Activated T-helper 1 cell treated with anti-CD3 and anti-CD28 coated beads, Interleukin-2, amount 50 U/mL, for 16 hours (primary cell): Measurements from ENCODE around the gene GAB1.

Experiments
- DNase-seq, 2 donors: peaks; one replicate each; pipeline ENCODE4 v3.0.0-alpha.2; 2020; ENCODE audit warnings: low read depth in 1 of 2, low spot score in 1 of 2

The GAB1 gene

GRCh38 chr4:143407888-143408287, 71.2 kb downstream of the GAB1 start:
- no peak for DNase-seq

- DNase-seq, result no peak
Observed at GRCh38 chr4:143410015-143410414, 73.3 kb downstream of the GAB1 start.

DNA sequence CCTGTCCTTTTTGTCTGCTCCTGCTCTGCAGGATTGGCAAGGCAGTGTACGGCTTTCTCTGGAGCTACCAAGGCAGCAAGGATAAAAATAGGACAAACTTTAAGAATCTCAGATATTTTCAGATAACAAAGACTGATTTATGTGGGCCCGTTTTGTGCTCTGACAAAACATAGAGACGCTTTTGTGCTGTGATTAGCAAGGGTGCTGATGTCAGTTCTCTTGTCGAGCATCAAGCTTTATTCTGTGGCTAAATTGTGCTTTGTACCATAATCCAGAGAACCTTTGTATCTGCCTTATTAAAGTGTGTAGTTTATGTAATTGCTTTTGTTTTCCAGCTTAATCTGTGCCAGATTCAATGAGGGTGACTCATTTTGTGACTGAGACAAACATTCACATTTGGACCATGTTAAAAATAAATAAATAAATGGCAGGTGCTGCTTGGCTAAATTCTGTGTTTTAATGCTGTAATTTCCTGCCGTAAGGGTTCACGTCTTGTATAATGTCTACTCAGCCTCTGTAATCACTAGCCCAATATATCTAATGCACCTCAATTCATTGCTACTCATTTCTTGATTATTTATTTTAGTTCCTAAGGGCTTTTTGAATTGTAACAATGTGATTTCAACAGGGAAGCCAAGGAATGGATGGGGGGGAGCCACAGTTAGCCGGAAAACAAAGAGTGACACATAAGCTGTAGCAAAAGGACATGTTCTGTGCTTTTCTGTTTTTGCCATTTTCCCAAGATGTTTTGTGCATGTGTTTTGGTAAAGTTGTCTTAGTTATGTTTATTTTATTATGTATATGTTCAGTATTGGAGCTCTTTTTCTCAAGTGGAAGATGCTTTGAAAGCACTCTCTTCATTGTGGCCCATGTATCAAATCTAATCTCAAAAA, 75.1 kb downstream of the GAB1 start:
- DNase-seq, result no peak

DNA sequence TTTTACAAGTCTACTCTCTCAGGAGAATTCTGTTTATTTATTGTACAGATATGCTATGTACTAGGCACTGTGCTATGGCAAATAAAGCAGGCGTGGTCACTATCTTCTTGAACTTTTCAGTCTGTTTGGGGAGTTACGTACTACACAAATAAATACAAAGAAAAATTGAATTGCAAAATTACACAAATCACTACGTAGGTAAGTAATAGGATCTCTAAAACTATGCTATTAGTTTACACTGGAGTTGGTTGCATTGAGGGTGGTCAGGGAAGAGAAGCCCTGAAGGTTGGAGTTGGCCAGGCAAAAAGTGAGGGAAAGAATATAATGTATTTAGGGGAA, 75.7 kb downstream of the GAB1 start:
- no peak for DNase-seq

DNA sequence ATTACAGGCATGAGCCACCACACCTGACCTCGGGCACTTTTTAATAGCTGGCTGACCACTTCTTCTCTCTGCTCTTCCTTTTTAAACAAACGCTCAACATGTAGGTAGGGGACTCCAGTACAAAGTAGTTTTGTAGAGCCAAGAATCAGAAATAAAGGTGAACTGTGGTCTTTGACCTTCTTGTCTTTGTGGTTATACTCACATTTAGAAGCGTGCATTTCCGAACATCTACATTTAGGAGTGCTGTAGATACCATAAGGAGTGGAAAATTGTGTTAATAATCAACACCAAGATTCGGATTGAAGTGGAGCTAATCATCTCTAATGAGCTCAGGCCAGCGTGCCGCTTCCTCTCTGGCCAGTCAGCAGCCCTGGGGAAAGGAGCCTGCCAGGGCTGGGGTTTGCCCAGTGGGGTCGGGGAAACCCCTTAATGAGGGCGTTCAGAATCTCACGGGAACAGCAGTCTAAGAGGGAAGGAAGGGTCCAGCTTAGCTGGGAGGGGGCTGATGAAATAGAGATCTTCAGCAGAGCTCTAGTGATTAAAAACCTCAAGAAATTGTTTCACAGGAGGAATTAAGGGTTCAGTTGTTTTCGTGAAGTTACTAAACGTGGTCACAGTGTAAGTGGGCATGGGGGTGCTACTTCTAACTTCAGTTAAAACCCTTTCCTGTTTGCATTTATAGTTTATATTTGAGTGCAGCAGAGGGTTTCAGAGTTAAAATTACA, 81.2 kb downstream of the GAB1 start:
- DNase-seq, result no peak

- DNase-seq, result no peak
Observed at GRCh38 chr4:143420227-143420626, 83.6 kb downstream of the GAB1 start.

DNA sequence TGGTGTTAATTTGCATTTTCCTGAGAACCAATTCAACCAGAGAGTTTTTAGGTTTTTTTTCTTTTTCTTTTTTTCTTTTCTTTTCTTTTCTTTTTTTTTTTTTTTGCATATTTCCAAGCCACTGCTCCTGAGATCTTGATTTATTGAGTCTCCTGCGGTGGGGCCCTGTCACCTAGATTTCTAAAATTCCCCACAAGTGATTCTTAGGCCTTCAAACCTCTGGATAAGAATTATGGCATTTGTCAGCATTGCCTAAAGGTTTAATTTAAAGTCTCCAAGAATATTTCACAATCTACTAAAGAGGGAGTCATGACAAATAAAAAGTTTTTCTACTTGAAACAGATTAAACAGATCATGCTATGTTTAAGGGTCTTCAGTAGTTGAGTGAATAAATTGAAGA, 84.9 kb downstream of the GAB1 start:
- no peak for DNase-seq

DNA sequence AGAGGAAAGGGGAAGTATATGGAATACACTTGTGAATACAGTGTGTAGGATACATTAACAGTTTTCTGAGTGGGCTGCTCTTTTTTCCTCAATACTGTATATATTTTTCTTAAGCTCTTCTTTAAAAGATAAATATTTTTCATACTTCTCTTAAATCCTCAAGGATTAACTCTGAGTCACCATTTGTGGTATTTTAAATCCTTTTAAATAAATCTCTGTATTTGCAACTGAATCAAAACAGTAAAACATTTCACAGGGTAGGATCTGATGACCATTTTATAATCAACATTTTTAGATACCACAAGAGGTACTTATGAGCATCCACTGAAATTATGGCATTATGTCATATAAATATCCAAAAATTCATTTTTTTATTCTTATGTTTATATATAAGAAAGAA, 87.6 kb downstream of the GAB1 start:
- DNase-seq, result no peak

- no peak for DNase-seq
Observed at GRCh38 chr4:143431526-143432257, 95.0 kb downstream of the GAB1 start.

GRCh38 chr4:143432258-143432591, 95.5 kb downstream of the GAB1 start:
- no peak for DNase-seq

GRCh38 chr4:143433231-143433630, 96.6 kb downstream of the GAB1 start:
- DNase-seq, result no peak

DNA sequence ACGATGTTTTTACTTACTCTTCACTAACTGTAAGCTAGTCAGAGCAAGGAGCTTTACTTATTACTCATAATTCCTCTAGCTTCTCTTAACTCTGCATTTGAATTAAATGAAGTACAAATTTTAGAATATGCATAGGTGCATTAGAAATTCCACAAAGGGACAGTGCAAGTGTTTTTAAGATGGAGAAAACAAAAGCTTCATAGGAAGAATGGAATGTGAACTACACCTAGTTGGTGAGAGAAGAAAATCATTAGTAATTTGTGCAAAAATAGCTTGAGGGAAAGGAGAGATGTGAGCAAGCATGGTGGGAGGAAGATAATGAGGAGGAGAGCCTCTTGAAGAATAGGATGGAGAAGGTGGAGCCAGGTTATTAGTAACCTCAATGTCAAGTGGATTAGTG, 99.3 kb downstream of the GAB1 start:
- DNase-seq, result no peak

DNA sequence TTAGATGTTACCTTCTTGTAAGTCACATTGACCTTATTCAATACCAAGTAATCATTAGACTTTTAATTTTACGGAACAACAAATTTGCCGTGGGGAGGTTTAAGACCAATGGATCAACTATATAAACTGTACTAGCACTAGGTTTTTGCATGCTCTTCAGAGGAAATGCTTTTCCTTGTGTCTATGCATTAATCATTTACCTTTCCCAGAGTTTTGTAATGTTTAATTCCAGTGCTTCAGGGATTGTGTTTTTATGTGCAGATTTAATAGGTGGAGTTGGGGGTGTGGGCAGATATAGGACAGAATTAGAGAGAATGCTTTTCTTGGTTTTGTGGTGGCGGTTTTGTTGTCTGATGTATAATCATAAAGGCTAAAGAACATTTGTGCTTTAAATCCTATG, 100.8 kb downstream of the GAB1 start:
- DNase-seq, result no peak

DNA sequence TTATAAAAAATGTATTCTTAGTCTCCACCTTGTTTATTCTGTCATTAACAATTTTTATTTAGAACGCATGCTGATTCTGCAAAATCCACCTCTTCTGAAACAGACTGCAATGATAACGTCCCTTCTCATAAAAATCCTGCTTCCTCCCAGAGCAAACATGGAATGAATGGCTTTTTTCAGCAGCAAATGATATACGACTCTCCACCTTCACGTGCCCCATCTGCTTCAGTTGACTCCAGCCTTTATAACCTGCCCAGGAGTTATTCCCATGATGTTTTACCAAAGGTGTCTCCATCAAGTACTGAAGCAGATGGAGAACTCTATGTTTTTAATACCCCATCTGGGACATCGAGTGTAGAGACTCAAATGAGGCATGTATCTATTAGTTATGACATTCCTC, 101.3 kb downstream of the GAB1 start:
- DNase-seq, result no peak

GRCh38 chr4:143438710-143439109, 102.0 kb downstream of the GAB1 start:
- no peak for DNase-seq

- no peak for DNase-seq
Observed at GRCh38 chr4:143441109-143441508, 104.4 kb downstream of the GAB1 start.

GRCh38 chr4:143441678-143442077, 105.0 kb downstream of the GAB1 start:
- no peak for DNase-seq

DNA sequence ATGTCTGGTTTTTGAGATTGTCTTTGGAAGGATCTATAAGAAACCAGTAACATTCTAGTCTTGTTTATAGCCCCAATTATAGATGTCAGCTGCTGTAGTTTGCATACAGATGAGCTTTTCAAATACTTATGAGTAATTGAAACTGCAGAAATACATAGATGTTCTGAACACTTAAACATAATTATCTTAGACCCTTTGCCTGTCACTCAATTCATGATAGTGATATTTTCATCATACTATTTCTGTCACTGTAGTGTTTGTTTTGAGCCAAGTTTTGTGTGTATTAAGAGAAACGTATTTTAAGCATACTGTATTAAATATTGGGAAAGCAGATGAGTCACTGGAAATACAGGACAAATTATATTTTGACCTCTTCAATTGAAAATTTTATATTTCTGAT, 107.1 kb downstream of the GAB1 start:
- DNase-seq, result no peak

- DNase-seq, result no peak
Observed at GRCh38 chr4:143451186-143451585, 114.5 kb downstream of the GAB1 start.

- DNase-seq, result no peak
Observed at GRCh38 chr4:143455211-143455610, 118.5 kb downstream of the GAB1 start.

DNA sequence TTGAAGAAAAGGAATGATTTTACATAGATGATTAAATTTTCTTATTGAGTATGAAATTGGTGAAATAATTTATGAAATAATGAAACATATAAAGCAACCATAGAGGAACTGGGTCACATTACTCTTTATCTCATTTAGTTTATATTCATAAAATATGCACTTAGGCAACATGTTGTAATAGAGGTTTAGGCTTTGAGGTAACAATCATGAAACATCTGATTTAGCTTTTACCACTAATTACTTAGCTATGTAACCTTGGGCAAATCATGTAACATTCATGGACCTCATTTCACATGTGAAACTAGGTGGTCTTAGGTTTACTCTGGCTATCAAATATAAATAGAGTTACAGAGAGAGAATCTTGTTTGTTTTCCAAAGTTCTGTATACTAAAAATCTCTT, 122.3 kb downstream of the GAB1 start:
- no peak for DNase-seq
